Neural cell (in vitro differentiated cells): ENCODE results near the gene SYNPO2. TPM values are rescaled to one million over a fixed set of nuclear protein-coding genes. Genes with fewer than 3 reads are reported as not detected.

Source experiments
- H2AFZ ChIP-seq: fragments of 200-600, 300-800 bp; sonication (generic), shearing (Covaris generic); 2 replicates; pipeline ENCODE4 v1.6.0; 2014; ENCODE audit warnings: low read depth, mild to moderate bottlenecking, antibody characterized with exemption, low read length, moderate library complexity
- H3F3A ChIP-seq: fragments of 200-600 bp; shearing (Covaris generic); 2 replicates; pipeline ENCODE4 v1.6.1; 2016; ENCODE audit warnings: mild to moderate bottlenecking, moderate library complexity, mixed read lengths, antibody characterized with exemption, low read length; ENCODE audit not compliant: insufficient read depth, poor library complexity, severe bottlenecking
- H3K27ac ChIP-seq: fragments of 200-600, 300-800 bp; sonication (generic), shearing (Covaris generic); 2 replicates; pipeline ENCODE4 v1.5.1; 2014; ENCODE audit warnings: mild to moderate bottlenecking, low read length, moderate library complexity
- H3K27me3 ChIP-seq: fragments of 300-800, 200-600 bp; sonication (generic), shearing (Covaris generic); 2 replicates; pipeline ENCODE4 v1.6.0; 2014; ENCODE audit warnings: mild to moderate bottlenecking, low read depth, low read length, moderate library complexity; ENCODE audit not compliant: insufficient read depth
- H3K36me3 ChIP-seq: fragments of 300-800, 200-600 bp; sonication (generic), shearing (Covaris generic); 2 replicates; pipeline ENCODE4 v1.5.1; 2014; ENCODE audit warnings: mild to moderate bottlenecking, antibody characterized with exemption, low read length, moderate library complexity; ENCODE audit not compliant: insufficient read depth
- H3K4me2 ChIP-seq: fragments of 300-800, 200-600 bp; sonication (generic), shearing (Covaris generic); 2 replicates; pipeline ENCODE4 v1.6.0; 2014; ENCODE audit warnings: mild to moderate bottlenecking, low read length
- H3K4me3 ChIP-seq: fragments of 300-800, 200-600 bp; sonication (generic), shearing (Covaris generic); 2 replicates; pipeline ENCODE4 v1.5.1; 2014; ENCODE audit warnings: mild to moderate bottlenecking, low read length, moderate library complexity
- H3K79me2 ChIP-seq: fragments of 200-600 bp; shearing (Covaris generic); replicated peaks from 2 replicates; pipeline ENCODE4 v1.6.0; 2014; ENCODE audit warnings: mild to moderate bottlenecking, low read length, moderate library complexity; ENCODE audit not compliant: insufficient read depth
- H3K9ac ChIP-seq: fragments of 300-800, 200-600 bp; sonication (generic), shearing (Covaris generic); 2 replicates; pipeline ENCODE4 v1.6.1; 2016; ENCODE audit warnings: mild to moderate bottlenecking, low read length, mixed read lengths
- H3K9me2 ChIP-seq: fragments of 200-600 bp; shearing (Covaris generic); 2 replicates; pipeline ENCODE4 v1.6.1; 2016; ENCODE audit warnings: mild to moderate bottlenecking, low read length, mixed read lengths; ENCODE audit not compliant: insufficient read depth
- H3K9me3 ChIP-seq: fragments of 200-600, 300-800 bp; sonication (generic), shearing (Covaris generic); 2 replicates; pipeline ENCODE4 v1.6.1; 2016; ENCODE audit warnings: mild to moderate bottlenecking, mixed run types, low read length, moderate library complexity, mixed read lengths
- H4K20me1 ChIP-seq: fragments of 200-600 bp; shearing (Covaris generic); 2 replicates; pipeline ENCODE4 v1.6.1; 2016; ENCODE audit warnings: mild to moderate bottlenecking, mixed run types; ENCODE audit not compliant: insufficient read depth
- CTCF ChIP-seq: fragments of 450-650 bp; IDR thresholded peaks from 2 replicates; pipeline ENCODE4 v1.5.1; 2014; ENCODE audit warnings: antibody characterized with exemption, mild to moderate bottlenecking, moderate library complexity; ENCODE audit not compliant: poor library complexity, severe bottlenecking
- EP300 ChIP-seq: fragments of 450-650 bp; conservative IDR thresholded peaks from 2 replicates; pipeline ENCODE4 v1.6.1; 2014; ENCODE audit warnings: antibody characterized with exemption, mild to moderate bottlenecking, moderate library complexity; ENCODE audit not compliant: poor library complexity, severe bottlenecking
- EZH2 ChIP-seq: fragments of 200-600, 300-800 bp; shearing (Covaris generic), sonication (generic); IDR thresholded peaks from 2 replicates; pipeline ENCODE4 v1.6.1; 2014; ENCODE audit warnings: antibody characterized with exemption, low read length, borderline replicate concordance, mild to moderate bottlenecking; ENCODE audit not compliant: insufficient read depth, poor library complexity, severe bottlenecking
- MXI1 ChIP-seq: fragments of 450-650 bp; conservative IDR thresholded peaks from 2 replicates; pipeline ENCODE4 v1.6.1; 2014; ENCODE audit warnings: antibody characterized with exemption, mild to moderate bottlenecking; ENCODE audit not compliant: poor library complexity, severe bottlenecking
- POLR2AphosphoS5 ChIP-seq: IDR thresholded peaks from 2 replicates; pipeline ENCODE4 v1.6.1; 2012
- RAD21 ChIP-seq: fragments of 450-650 bp; conservative IDR thresholded peaks from 2 replicates; pipeline ENCODE4 v1.6.1; 2014; ENCODE audit warnings: antibody characterized with exemption, mild to moderate bottlenecking, moderate library complexity
- REST ChIP-seq: IDR thresholded peaks from 2 replicates; pipeline ENCODE4 v1.6.1; 2012; ENCODE audit warnings: borderline replicate concordance
- SMC3 ChIP-seq: fragments of 450-650 bp; conservative IDR thresholded peaks from 2 replicates; pipeline ENCODE4 v1.6.1; 2014; ENCODE audit warnings: antibody characterized with exemption, mild to moderate bottlenecking, moderate library complexity; ENCODE audit not compliant: poor library complexity
- TAF1 ChIP-seq: IDR thresholded peaks from 2 replicates; pipeline ENCODE4 v1.6.1; 2012; ENCODE audit warnings: low read depth
- polyA plus RNA-seq: library from polyadenylated mRNA; depleted of rRNA; stranded (reverse); fragments of >200 nt; gene quantifications from 2 replicates; pipeline ENCODE4 v1.2.3, GENCODE V29; 2014

The SYNPO2 gene
- polyA plus RNA-seq, 1 donor from 2014 or later, result 0.14 TPM

GRCh38 chr4:118995693-118996391 lies 107.2 kb downstream of the SYNPO2 start:
- Histone ChIP-seq H3K36me3 (no peaks in the 10 kb centered on the region), H3K9me3 (no peaks in the 10 kb centered on the region)

GRCh38 chr4:118997601-118998000 lies 108.9 kb downstream of the SYNPO2 start:
- Histone ChIP-seq H3K9ac (no peak overlapping the region), H3K4me3 (no peak overlapping the region), H4K20me1 (no peaks in the 10 kb centered on the region), H3K27me3 (no peaks in the 10 kb centered on the region), H3K27ac (no peak overlapping the region), H3F3A (no peaks in the 10 kb centered on the region), H3K9me2 (no peaks in the 10 kb centered on the region), H3K9me3 (no peaks in the 10 kb centered on the region), H3K4me2 (no peak overlapping the region), H3K36me3 (no peaks in the 10 kb centered on the region), H2AFZ (no peak overlapping the region), H3K79me2 (no peaks in the 10 kb centered on the region)
- TF ChIP-seq EP300 (no peak), EZH2 (no peak), CTCF (no peak), MXI1 (no peak), POLR2AphosphoS5 (no peak), SMC3 (no peak), TAF1 (no peak), RAD21 (no peak)

More at GRCh38 chr4:118995693-118996391, 107.2 kb downstream of the SYNPO2 start:
- H3K79me2 ChIP-seq, result no peaks in the 10 kb centered on the region
- no peak for TF ChIP-seq EP300
- TF ChIP-seq EZH2, result no peak
- TF ChIP-seq MXI1, result no peak
- TF ChIP-seq SMC3, result no peak
- no peak for TF ChIP-seq REST
- no peak for TF ChIP-seq POLR2AphosphoS5
- no peak for TF ChIP-seq RAD21
- TF ChIP-seq CTCF, result no peak
- TF ChIP-seq TAF1, result no peak
- no peak overlapping the region for H2AFZ ChIP-seq
- no peak overlapping the region for H3K9ac ChIP-seq
- H4K20me1 ChIP-seq, result no peaks in the 10 kb centered on the region
- H3F3A ChIP-seq, result no peaks in the 10 kb centered on the region
- no peaks in the 10 kb centered on the region for H3K9me2 ChIP-seq
- no peak overlapping the region for H3K4me3 ChIP-seq
- H3K27ac ChIP-seq, result no peak overlapping the region
- H3K4me2 ChIP-seq, result no peak overlapping the region
- no peaks in the 10 kb centered on the region for H3K27me3 ChIP-seq
